ENCODE data around the gene SPEF2. TPM values are rescaled to one million over a fixed set of nuclear protein-coding genes. Genes with fewer than 3 reads are reported as not detected.
A peak's percentile ranks its signal among the peaks of the same experiment; 100 is the strongest.

The SPEF2 gene
- total and polyA plus RNA-seq, 9 of the 15 experiments (the other 6 are each of a cell fraction or from before 2014, with no cell fraction given): 0.11 to 0.62 (median 0.20) TPM; not detected in 2

DNA sequence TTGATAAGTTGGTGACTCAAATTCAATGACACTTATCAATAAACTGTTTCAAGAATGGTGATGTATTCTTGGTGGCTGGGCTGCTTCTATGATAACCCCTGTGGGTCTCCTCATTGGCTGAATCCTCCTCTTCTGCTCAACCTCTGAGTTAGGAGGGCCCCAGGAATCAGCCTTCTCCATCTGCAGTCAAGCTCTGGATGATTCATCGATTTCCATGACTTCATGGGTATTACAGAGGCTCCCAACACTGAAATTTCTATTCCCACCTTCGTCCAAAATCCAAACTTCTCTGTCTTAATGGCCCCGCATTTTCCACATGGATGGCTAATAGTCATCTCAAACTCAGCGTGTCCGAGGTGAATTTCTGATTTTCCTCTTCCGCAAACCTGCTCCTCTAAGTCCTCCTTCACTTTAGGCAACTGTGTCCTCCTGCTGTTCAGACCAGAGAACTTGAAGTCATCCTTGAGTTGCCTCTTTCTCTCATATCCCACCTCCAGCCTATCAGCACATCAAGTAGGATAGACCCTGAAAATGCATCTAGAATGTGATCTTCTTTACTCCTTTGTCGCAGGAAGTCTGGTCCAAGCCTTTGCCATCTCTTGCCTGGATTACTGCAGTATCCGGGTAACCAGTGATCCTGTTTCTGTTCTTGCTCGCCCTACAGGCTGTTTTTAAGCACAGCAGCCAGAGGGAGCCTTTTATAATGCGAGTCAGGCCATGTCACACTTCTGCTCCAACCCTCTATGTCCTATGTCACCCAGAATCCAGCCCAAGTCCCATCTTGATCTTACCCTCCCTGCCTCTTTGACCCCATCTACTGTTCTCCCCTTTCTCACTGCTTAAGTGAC lies 197.7 kb downstream of the SPEF2 start (continued):
- TF ChIP-seq RAD21 (CRISPR knock-in tag; conservative IDR thresholded peaks at IDR 0.05 in 1 of 2, IDR thresholded peaks at IDR 0.05 in 1 of 2) (peak in 1 of 2 experiments; percentile 46; a peak in 2 of 4 replicates), ZFP36 (IDR thresholded peaks at IDR 0.05; ENCODE audit: low read depth, low read length, partially characterized antibody) (peak; percentile 78), NUFIP1 (IDR thresholded peaks at IDR 0.05; ENCODE audit: partially characterized antibody) (no peak), RFX1 (IDR thresholded peaks at IDR 0.05) (peak; percentile 33; the same call in 1 of the 2 replicates), CBFA2T3 (IDR thresholded peaks at IDR 0.05) (peak; percentile 23; the same call in 1 of the 2 replicates), ZNF354B (CRISPR knock-in tag; IDR thresholded peaks at IDR 0.05) (no peak), ZNF143 (CRISPR knock-in tag; IDR thresholded peaks at IDR 0.05) (no peak), HDAC1 (IDR thresholded peaks at IDR 0.05) (no peak), PHF20 (IDR thresholded peaks at IDR 0.05; ENCODE audit: partially characterized antibody) (no peak), ZNF583 (CRISPR knock-in tag; IDR thresholded peaks at IDR 0.05) (no peak), SMAD2 (IDR thresholded peaks at IDR 0.05; ENCODE audit: low read depth, low read length) (no peak)
- TF ChIP-seq, protein P1, sequence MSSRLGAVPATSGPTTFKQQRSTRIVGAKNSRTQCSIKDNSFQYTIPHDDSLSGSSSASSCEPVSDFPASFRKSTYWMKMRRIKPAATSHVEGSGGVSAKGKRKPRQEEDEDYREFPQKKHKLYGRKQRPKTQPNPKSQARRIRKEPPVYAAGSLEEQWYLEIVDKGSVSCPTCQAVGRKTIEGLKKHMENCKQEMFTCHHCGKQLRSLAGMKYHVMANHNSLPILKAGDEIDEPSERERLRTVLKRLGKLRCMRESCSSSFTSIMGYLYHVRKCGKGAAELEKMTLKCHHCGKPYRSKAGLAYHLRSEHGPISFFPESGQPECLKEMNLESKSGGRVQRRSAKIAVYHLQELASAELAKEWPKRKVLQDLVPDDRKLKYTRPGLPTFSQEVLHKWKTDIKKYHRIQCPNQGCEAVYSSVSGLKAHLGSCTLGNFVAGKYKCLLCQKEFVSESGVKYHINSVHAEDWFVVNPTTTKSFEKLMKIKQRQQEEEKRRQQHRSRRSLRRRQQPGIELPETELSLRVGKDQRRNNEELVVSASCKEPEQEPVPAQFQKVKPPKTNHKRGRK (tag; IDR thresholded peaks at IDR 0.05): no peak
- TF ChIP-seq, protein P2, sequence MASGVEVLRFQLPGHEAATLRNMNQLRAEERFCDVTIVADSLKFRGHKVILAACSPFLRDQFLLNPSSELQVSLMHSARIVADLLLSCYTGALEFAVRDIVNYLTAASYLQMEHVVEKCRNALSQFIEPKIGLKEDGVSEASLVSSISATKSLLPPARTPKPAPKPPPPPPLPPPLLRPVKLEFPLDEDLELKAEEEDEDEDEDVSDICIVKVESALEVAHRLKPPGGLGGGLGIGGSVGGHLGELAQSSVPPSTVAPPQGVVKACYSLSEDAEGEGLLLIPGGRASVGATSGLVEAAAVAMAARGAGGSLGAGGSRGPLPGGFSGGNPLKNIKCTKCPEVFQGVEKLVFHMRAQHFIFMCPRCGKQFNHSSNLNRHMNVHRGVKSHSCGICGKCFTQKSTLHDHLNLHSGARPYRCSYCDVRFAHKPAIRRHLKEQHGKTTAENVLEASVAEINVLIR (CRISPR knock-in tag; IDR thresholded peaks at IDR 0.05): no peak
